HUES6 (cell line): ENCODE data around the gene RPTN.
"Not testable (repeated sequence)": the region's sequence is repeated elsewhere in the genome, so short reads cannot be mapped to it uniquely, and the experiment has no call there.

Experiments
- H3K27ac ChIP-seq: 2 replicates; pipeline ENCODE4 v1.7.0; 2013; ENCODE audit warnings: low read depth, mild to moderate bottlenecking, low read length, inconsistent platforms
- H3K27me3 ChIP-seq: 2 replicates; pipeline ENCODE4 v1.6.1; 2013; ENCODE audit warnings: low read length; ENCODE audit not compliant: control insufficient read depth, insufficient read depth
- H3K36me3 ChIP-seq: 2 replicates; pipeline ENCODE4 v1.6.1; 2013; ENCODE audit warnings: low read length; ENCODE audit not compliant: control insufficient read depth, insufficient read depth
- H3K4me1 ChIP-seq: 2 replicates; pipeline ENCODE4 v1.6.1; 2013; ENCODE audit warnings: low read length; ENCODE audit not compliant: control insufficient read depth, insufficient read depth
- H3K4me3 ChIP-seq: 2 replicates; pipeline ENCODE4 v1.5.1; 2013; ENCODE audit warnings: low read depth, low read length
- H3K9ac ChIP-seq: one replicate; pipeline ENCODE4 v1.6.1; 2013; ENCODE audit warnings: mild to moderate bottlenecking, low read length
- H3K9me3 ChIP-seq: 2 replicates; pipeline ENCODE4 v1.6.1; 2013; ENCODE audit warnings: low read depth, low read length; ENCODE audit not compliant: control insufficient read depth, insufficient read depth

The RPTN gene

GRCh38 chr1:152164517-152165136 is 5.6 kb upstream of the RPTN start:
- H3K27me3 ChIP-seq = no peaks in the 10 kb centered on the region
- no peak overlapping the region for H3K9ac ChIP-seq
- no peak overlapping the region for H3K4me3 ChIP-seq
- no peaks in the 10 kb centered on the region for H3K36me3 ChIP-seq
- no peak overlapping the region for H3K27ac ChIP-seq
- no peaks in the 10 kb centered on the region for H3K9me3 ChIP-seq
- no peaks in the 10 kb centered on the region for H3K4me1 ChIP-seq

- Histone ChIP-seq H3K4me3 (no peak overlapping the region), H3K27me3 (0 out of 2 replicates have a peak, but pooled peaks cover 4% of the 10 kb centered on the region), H3K9me3 (no peaks in the 10 kb centered on the region), H3K27ac (no peak overlapping the region), H3K9ac (no peak overlapping the region), H3K36me3 (no peaks in the 10 kb centered on the region), H3K4me1 (no peaks in the 10 kb centered on the region)
Observed at GRCh38 chr1:152162792-152163463, 3.9 kb upstream of the RPTN start.

DNA sequence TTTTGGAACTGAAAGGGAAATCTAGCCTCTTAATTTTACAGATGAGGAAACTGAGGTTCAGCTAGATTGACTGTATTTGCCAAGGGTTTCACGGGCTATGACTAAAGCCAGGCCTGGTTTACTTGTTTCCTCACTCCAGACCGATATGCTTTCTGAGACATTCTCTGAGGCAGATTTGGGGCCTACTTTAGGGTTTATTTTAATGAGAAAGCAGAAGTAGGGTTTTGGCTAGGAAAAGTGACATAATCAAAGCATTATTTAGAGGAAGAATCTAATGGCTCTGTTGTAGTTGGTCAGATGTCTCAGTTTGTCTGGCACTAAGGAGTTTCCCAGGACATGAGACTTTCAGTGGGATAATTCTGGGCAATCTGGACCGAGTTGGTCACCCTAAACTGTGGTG is 1.5 kb upstream of the RPTN start:
- Histone ChIP-seq H3K9ac (no peak overlapping the region), H3K36me3 (no peaks in the 10 kb centered on the region), H3K27me3 (0 out of 2 replicates have a peak, but pooled peaks cover 4% of the 10 kb centered on the region), H3K4me3 (no peak overlapping the region), H3K9me3 (no peaks in the 10 kb centered on the region), H3K4me1 (no peaks in the 10 kb centered on the region), H3K27ac (no peak overlapping the region)

DNA sequence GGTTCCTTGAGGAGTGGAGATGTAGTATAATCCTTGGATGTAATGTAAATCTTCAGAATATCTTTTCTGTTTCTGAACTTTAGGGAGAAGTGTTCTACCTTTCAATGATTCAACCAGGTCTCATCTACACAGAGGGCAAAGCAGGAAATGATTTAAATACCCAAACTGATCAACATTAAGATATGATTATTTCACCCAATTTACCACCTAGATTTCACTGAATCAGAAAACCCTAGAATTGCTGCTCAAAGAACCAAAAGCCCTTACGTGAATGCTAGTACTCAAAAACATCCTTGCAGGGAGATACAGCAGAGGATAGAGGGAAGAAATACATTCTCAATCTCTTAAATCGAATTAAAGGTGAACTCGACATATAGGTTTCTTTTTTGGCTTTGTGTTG is 5.0 kb downstream of the RPTN start:
- Histone ChIP-seq H3K4me1 (no peaks in the 10 kb centered on the region), H3K27me3 (0 out of 2 replicates have a peak, but pooled peaks cover under 1% of the 10 kb centered on the region), H3K9ac (no peak overlapping the region), H3K4me3 (no peak overlapping the region), H3K36me3 (no peaks in the 10 kb centered on the region), H3K27ac (no peak overlapping the region), H3K9me3 (peaks cover 11% of the 10 kb centered on the region)

DNA sequence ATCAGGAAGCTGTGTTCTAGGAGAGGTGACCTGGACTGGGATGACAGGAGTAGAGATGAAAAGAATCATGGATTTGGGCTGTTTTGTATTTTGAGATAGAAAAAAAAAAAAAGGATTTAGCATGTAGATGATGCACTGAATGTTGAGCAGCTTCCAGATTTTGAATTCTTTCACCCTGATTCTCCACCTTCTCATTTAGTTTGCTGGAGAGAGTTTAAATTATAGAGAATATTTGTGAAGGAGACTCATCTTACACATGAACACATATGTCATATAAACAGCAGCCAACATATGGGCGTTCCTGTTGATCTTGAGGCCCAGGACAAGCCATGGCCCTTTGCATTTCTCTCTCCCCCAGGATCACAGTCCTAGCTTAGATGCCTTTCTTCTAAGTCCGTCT is 7.4 kb downstream of the RPTN start:
- no peaks in the 10 kb centered on the region for H3K36me3 ChIP-seq
- no peak overlapping the region for H3K27ac ChIP-seq
- H3K9me3 ChIP-seq = peaks cover 31% of the 10 kb centered on the region
- H3K9ac ChIP-seq = no peak overlapping the region
- H3K4me1 ChIP-seq = no peaks in the 10 kb centered on the region
- H3K27me3 ChIP-seq = no peaks in the 10 kb centered on the region
- H3K4me3 ChIP-seq = no peak overlapping the region

GRCh38 chr1:152148981-152149380 is 10.0 kb downstream of the RPTN start:
- Histone ChIP-seq H3K27ac (no peak overlapping the region), H3K4me1 (no peaks in the 10 kb centered on the region), H3K27me3 (no peaks in the 10 kb centered on the region), H3K9me3 (peaks cover 45% of the 10 kb centered on the region), H3K36me3 (no peaks in the 10 kb centered on the region), H3K4me3 (no peak overlapping the region), H3K9ac (no peak overlapping the region)

DNA sequence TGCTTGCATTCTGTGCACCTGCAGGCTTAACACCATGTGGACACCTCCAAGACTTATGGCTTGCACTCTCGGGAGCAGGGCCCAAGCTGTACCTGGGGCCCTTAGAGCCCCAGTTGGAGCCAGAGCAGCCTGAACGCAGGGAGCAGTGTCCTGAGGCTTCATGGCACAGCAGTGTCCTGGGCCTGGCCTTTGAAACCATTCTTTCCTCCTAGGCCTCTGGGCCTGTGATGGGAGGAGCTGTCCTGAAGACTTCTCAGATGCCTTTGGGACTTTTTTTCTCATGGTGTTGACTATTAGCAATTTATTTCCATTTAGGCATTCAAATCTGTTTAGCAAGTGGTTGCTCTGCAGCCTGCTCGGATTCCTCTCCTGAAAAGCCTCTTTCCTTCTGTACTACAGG is 11.0 kb downstream of the RPTN start:
- Histone ChIP-seq H3K27ac (no peak overlapping the region), H3K4me3 (no peak overlapping the region), H3K36me3 (no peaks in the 10 kb centered on the region), H3K27me3 (no peaks in the 10 kb centered on the region), H3K4me1 (no peaks in the 10 kb centered on the region), H3K9ac (no peak overlapping the region), H3K9me3 (peaks cover 45% of the 10 kb centered on the region)

DNA sequence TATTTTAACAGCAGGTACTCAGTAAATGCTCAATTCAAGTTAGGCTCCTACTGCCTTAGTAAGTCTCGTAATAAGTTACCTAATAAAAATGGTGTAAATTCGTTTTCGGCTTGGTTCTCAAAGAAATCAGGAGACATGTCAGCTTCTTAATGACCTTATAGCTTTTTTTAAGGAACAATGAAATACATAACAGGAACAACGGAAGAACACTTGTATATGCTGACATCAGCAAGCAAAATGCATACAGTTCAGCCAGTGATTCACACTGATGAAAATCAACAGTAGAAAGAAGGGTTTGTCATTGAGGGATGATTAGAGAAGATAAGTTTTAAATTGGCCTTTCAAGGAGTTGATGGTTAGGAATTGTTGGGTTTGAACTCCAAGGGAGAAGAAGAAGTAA is 13.3 kb downstream of the RPTN start:
- Histone ChIP-seq H3K27me3 (0 out of 2 replicates have a peak, but pooled peaks cover under 1% of the 10 kb centered on the region), H3K4me3 (no peak overlapping the region), H3K4me1 (no peaks in the 10 kb centered on the region), H3K27ac (no peak overlapping the region), H3K9ac (no peak overlapping the region), H3K36me3 (no peaks in the 10 kb centered on the region), H3K9me3 (peaks cover 43% of the 10 kb centered on the region)

GRCh38 chr1:152144674-152145183 is 14.3 kb downstream of the RPTN start:
- H3K27ac ChIP-seq, H3K27me3 ChIP-seq, H3K4me1 ChIP-seq, H3K9ac ChIP-seq, H3K36me3 ChIP-seq, H3K4me3 ChIP-seq: not testable (repeated sequence)
- H3K9me3 ChIP-seq = peaks cover 40% of the 10 kb centered on the region

- Histone ChIP-seq H3K27ac (no peak overlapping the region), H3K27me3 (peaks cover 11% of the 10 kb centered on the region; the same call in 1 of the 2 replicates), H3K4me3 (no peak overlapping the region), H3K9me3 (peaks cover 28% of the 10 kb centered on the region), H3K4me1 (no peaks in the 10 kb centered on the region), H3K36me3 (no peaks in the 10 kb centered on the region), H3K9ac (no peak overlapping the region)
Observed at GRCh38 chr1:152143150-152143887, 15.7 kb downstream of the RPTN start.
